A549 (cell line): ENCODE measurements around the gene CPAMD8.

Experiments used
- EP300 ChIP-seq, 2 experiments: fragments of >200 bp; sonication (Bioruptor Twin); formaldehyde crosslinking; IDR thresholded peaks; 2 replicates in 1 of 2; 3 replicates in 1 of 2; pipeline ENCODE4 v1.6.1; 2016 to 2017
- JUNB ChIP-seq: fragments of >200 bp; sonication (Bioruptor Twin); formaldehyde crosslinking; IDR thresholded peaks from 2 replicates; pipeline ENCODE4 v1.6.1; 2016
- TF ChIP-seq, protein P1 (sequence below): fragments of 450-650 bp; IDR thresholded peaks from 2 replicates; pipeline ENCODE4 v1.6.1; 2014; ENCODE audit warnings: antibody characterized with exemption
- TF ChIP-seq, protein P2 (sequence below): fragments of >200 bp; sonication (Bioruptor Twin); formaldehyde crosslinking; IDR thresholded peaks from 3 replicates; pipeline ENCODE4 v1.5.1; 2016

DNA sequence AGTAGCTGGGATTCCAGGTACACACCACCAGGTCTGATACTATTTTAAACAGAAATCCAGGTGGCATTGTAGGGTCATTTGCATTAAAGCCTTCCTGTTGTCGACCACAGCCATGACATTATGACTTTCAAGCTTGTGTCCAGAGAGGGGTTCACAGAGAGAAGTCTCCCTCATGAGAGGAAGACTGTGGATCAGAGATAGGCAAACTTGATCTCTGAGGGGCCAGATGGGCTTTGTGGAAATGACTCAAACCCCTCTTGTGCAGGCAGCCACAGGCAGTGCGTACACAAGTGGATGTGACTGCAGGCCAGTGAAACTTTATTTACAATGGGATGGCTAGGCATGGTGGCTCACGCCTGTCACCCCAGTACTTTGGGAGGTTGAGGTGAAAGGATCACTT, 165.6 kb downstream of the CPAMD8 start:
- TF ChIP-seq, protein P1, sequence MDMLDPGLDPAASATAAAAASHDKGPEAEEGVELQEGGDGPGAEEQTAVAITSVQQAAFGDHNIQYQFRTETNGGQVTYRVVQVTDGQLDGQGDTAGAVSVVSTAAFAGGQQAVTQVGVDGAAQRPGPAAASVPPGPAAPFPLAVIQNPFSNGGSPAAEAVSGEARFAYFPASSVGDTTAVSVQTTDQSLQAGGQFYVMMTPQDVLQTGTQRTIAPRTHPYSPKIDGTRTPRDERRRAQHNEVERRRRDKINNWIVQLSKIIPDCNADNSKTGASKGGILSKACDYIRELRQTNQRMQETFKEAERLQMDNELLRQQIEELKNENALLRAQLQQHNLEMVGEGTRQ = no peak
- TF ChIP-seq EP300 (IDR thresholded peaks at IDR 0.05) (no peak), JUNB (no peak)
- TF ChIP-seq, protein P2, sequence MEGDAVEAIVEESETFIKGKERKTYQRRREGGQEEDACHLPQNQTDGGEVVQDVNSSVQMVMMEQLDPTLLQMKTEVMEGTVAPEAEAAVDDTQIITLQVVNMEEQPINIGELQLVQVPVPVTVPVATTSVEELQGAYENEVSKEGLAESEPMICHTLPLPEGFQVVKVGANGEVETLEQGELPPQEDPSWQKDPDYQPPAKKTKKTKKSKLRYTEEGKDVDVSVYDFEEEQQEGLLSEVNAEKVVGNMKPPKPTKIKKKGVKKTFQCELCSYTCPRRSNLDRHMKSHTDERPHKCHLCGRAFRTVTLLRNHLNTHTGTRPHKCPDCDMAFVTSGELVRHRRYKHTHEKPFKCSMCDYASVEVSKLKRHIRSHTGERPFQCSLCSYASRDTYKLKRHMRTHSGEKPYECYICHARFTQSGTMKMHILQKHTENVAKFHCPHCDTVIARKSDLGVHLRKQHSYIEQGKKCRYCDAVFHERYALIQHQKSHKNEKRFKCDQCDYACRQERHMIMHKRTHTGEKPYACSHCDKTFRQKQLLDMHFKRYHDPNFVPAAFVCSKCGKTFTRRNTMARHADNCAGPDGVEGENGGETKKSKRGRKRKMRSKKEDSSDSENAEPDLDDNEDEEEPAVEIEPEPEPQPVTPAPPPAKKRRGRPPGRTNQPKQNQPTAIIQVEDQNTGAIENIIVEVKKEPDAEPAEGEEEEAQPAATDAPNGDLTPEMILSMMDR = no peak
